Adrenal gland (tissue), 12 donors: ENCODE data around the gene EHD1. TPM values are rescaled to one million over a fixed set of nuclear protein-coding genes. Genes with fewer than 3 reads are reported as not detected.
A peak's percentile ranks its signal among the peaks of the same experiment; 100 is the strongest.

Experiments
- DNase-seq, 7 donors: peaks; one replicate each; pipeline ENCODE4 v3.0.0-alpha.2; 2019 to 2020
- H3K27ac ChIP-seq, 5 donors: fragments of 200-600 bp; sonication (generic) in 4 of 5; 1 replicate in 3 of 5; 2 replicates in 2 of 5; pipeline versions ENCODE4 v1.5.1 to v1.8.0; 2016 to 2020; ENCODE audit warnings: mild to moderate bottlenecking in 1 of 5
- H3K27me3 ChIP-seq: fragments of 200-600 bp; 2 replicates; pipeline ENCODE4 v1.8.0; 2021
- H3K36me3 ChIP-seq, 2 donors: fragments of 200-600 bp; replicated peaks in 1 of 2; 1 replicate in 1 of 2; 2 replicates in 1 of 2; pipeline versions ENCODE4 v1.5.1 to v1.8.0; 2018 to 2022
- H3K4me1 ChIP-seq, 2 donors: fragments of 200-600 bp; replicated peaks in 1 of 2; 1 replicate in 1 of 2; 2 replicates in 1 of 2; pipeline versions ENCODE4 v1.5.1 to v1.8.0; 2018 to 2021
- H3K4me3 ChIP-seq, 4 donors: fragments of 200-600 bp; sonication (generic) in 3 of 4; one replicate each; pipeline ENCODE4 v1.5.1; 2016 to 2018
- H3K9me3 ChIP-seq, 3 donors: fragments of 200-600 bp; sonication (generic) in 1 of 3; replicated peaks in 1 of 3; 1 replicate in 2 of 3; 2 replicates in 1 of 3; pipeline versions ENCODE4 v1.5.1 to v1.8.0; 2016 to 2021
- CTCF ChIP-seq, 6 experiments: fragments of 450-650 bp in 4 of 6; fragments of 200-600 bp in 2 of 6; sonication (generic) in 1 of 6; IDR thresholded peaks; 1 replicate in 5 of 6; 2 replicates in 1 of 6; pipeline versions ENCODE4 v1.5.1 to v1.8.0; 2016 to 2021; ENCODE audit warnings: antibody characterized with exemption in 6 of 6, mild to moderate bottlenecking in 2 of 6, moderate library complexity in 1 of 6
- POLR2A ChIP-seq, 2 donors: fragments of 450-650 bp; IDR thresholded peaks; one replicate each; pipeline ENCODE4 v1.6.1; 2017; ENCODE audit warnings: antibody characterized with exemption in 2 of 2, mild to moderate bottlenecking in 2 of 2, moderate library complexity in 1 of 2
- WGBS, 4 donors: extraction: QIAGEN DNeasy Blood & Tissue Kit in 2 of 4; methylation state at CpG; one replicate each; pipeline versions ENCODE4 v1.1.5 to v1.1.7; 2013 to 2017; 5-methylcytosine and 5-hydroxymethylcytosine counted together
- intact Hi-C, 2 donors: fragments of 100-400 bp; cut with DNase I; formaldehyde crosslinking; loops; one replicate each; pipeline versions ENCODE4 v1.14.1 to v1.15.0; 2022 to 2023
- polyA plus RNA-seq, 3 donors: library from polyadenylated mRNA; stranded (reverse); fragments of 200-250 nt in 2 of 3; fragments of 350-450 nt in 1 of 3; fragmentation: Illumina TruSeq in 1 of 3; extraction: RNeasy Lipid Tissue Mini Kit (QIAGEN cat#74804) in 1 of 3; gene quantifications; one replicate each; pipeline ENCODE4 v1.2.3, GENCODE V29; 2013 to 2014
- total RNA-seq, 9 donors: library from RNA; depleted of rRNA in 4 of 9; stranded (reverse); fragments of >200 nt in 4 of 9; fragments of 120-200 nt in 1 of 9; fragmentation: NEBNext Ultra II Directional in 1 of 9; extraction: Animal tissue kit (Norgen Biotek cat#: 25700) in 1 of 9; gene quantifications; one replicate each; pipeline versions ENCODE4 v1.1.0 to v1.2.4, GENCODE V29; 2013 to 2023
- donor health status: healthy with polysubstance abuse.
- donor health status: Bipolar disorder and iron deficiency.
- donor health status: DM: yes; HTN: yes; CAD: no.
- donor health status: DM: no; HTN: no; CAD: no.
- donor health status: DM: no; HTN: no; CAD: no.
- donor health status: DM: yes; HTN: yes; CAD: no.

EHD1 gene
- total and polyA plus RNA-seq, 12 donors: 14.3 to 107 (median 52.9) TPM

DNA sequence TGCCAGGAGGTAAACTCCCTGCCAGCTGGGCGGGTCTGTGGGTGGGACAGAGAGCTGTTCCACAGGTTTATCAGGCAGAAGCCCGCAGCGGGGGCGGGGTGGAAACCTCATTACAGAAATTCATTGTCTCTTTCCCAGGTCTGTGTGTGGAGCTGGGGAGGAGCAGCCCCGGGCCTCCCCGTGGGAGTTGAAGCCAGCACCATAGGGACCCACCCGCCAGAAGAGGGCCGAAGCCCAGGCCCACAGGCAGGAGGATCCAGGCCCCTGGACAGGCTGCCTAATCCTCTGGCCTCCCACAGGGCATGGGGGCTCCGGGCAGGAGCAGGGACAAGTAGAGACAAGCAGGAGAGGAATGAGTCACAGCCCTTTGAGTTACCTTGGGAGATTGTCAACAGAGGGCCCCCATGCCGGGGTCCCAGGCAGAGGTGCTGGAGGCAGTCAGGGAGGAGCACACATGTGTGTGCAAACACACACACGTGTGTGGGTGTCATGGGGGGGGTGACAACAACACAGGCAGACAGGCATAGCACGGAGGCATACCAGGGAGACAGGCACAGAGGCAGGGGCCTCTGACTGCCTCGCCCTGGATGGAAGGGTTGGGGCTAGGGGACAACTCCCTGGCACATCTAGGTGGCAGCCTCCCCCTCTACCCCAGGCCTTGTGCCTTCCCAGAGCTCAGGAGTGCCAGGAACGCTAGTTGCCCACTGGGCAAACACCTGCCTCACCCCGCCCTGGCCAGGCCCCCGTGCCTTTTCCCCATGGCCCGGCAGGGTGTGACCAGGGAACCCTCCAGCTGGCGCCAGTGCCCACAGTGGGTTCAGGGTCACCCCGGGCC is 35.4 kb downstream of the EHD1 start:
- peak in 6 of 7 donors; percentile 71 to 80 (median 79) for DNase-seq
- Histone ChIP-seq H3K9me3 (no peaks in the 10 kb centered on the region), H3K4me3 (no peak overlapping the region), H3K4me1 (peaks cover 17 to 22% of the 10 kb centered on the region in 2 donors), H3K27ac (peak overlapping the region in 4 of 5 donors; percentile 28 to 82 (median 48)), H3K27me3 (no peaks in the 10 kb centered on the region), H3K36me3 (no peaks in the 10 kb centered on the region)
- 61 to 77% (median 64%) methylated on average over 5 to 19 of the region's 19 CpGs for WGBS, 4 donors
- TF ChIP-seq POLR2A (IDR thresholded peaks at IDR 0.05) (no peak), CTCF (IDR thresholded peaks at IDR 0.05) (no peak)
- intact Hi-C loops: loop anchor here (10.0 kb wide), 2 partner anchors 152 to 172 kb away; partner anchors contain the start of genes ARL2 (in 1 of the 2) and BATF2 (in 1 of the 2)

DNA sequence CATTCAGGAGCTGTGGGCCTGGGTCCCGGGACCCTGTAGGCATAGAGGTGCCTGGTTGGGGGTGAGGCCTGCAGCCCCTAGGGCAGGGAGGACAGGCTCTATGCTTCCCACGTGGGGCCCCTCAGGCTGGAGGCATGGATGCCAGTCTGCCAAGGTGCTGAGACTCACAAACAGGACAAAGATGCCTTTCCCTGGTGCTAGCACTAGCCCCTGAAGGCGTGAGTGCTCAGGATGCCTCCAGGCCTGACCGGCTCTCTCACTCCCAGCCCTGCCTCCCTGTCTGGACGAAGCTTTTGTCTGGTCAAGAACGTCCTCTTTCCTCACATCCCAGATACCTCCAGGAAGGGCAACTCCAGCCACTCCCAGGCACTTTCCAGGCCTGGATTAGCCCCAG is 36.1 kb downstream of the EHD1 start:
- intact Hi-C loops: loop anchor here (10.0 kb wide), 2 partner anchors 152 to 172 kb away; partner anchors contain the start of genes ARL2 (in 1 of the 2) and BATF2 (in 1 of the 2)
- H3K27me3 ChIP-seq: no peaks in the 10 kb centered on the region
- H3K36me3 ChIP-seq: no peaks in the 10 kb centered on the region
- H3K9me3 ChIP-seq: no peaks in the 10 kb centered on the region
- DNase-seq: no peak
- H3K4me3 ChIP-seq: no peak overlapping the region
- WGBS, 4 donors: 79 to 87% (median 85%) methylated on average over 3 to 6 of the region's 6 CpGs
- H3K27ac ChIP-seq: peak overlapping the region in 2 of 5 donors; percentile 40 to 82
- TF ChIP-seq CTCF (IDR thresholded peaks at IDR 0.05) (no peak), POLR2A (IDR thresholded peaks at IDR 0.05) (no peak)
- H3K4me1 ChIP-seq: peaks cover 17 to 22% of the 10 kb centered on the region in 2 donors

DNA sequence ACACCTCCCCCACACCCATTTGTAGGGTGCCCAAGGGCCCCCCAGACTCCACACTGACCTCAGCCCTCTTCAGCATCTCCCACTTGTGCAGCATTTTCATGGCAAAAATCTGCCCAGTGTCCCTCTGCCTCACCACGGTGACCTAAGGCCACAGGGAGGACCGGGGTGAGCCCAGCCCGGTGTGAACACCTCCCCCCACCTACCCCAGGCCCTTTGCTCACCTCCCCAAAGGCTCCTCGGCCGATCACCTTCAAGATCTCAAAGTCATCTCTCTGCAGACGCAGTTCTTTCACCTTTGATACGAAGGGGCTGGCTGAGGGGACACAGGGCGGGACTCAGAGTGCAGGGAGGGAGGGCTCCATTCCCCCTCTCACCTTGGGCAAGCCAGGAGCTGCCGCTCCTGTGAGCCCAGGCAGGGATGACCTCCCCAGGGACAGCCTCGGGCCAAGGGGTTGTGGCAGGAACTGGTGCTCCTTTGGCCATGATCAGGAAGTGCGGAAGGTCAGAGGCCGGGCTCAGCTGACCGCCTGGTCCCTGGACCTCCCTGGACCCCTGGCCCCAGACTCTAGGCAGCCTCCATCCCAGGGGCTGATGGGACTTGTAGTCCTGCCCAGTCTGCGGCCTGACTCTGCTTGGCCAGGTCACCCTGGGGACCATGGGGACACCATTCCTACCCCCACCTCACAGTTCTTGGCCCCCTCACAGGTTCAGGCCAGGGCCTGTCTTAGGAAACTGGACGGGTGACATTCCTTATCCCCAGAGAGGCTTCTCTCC is 36.6 kb downstream of the EHD1 start:
- peaks cover 17 to 22% of the 10 kb centered on the region in 2 donors for H3K4me1 ChIP-seq
- H3K9me3 ChIP-seq: no peaks in the 10 kb centered on the region
- H3K27ac ChIP-seq: no peak overlapping the region
- H3K36me3 ChIP-seq: no peaks in the 10 kb centered on the region
- intact Hi-C loops: loop anchor here (10.0 kb wide), 2 partner anchors 153 to 173 kb away; partner anchors contain the start of genes ARL2 (in 1 of the 2) and BATF2 (in 1 of the 2)
- DNase-seq: no peak
- TF ChIP-seq CTCF (IDR thresholded peaks at IDR 0.05): no peak
- TF ChIP-seq POLR2A (IDR thresholded peaks at IDR 0.05): no peak
- no peak overlapping the region for H3K4me3 ChIP-seq
- no peaks in the 10 kb centered on the region for H3K27me3 ChIP-seq
- 80 to 85% (median 83%) methylated on average over 5 to 15 of the region's 15 CpGs for WGBS, 4 donors
